PC-3 (cell line): ENCODE data around the gene RNF11. TPM values are rescaled to one million over a fixed set of nuclear protein-coding genes. Genes with fewer than 3 reads are reported as not detected.

Experiments
- ATAC-seq: fragments of 200-7000 bp; cut with Tn5 transposase; 2 replicates; pipeline ENCODE4 v1.9.1; 2020; ENCODE audit warnings: mild to moderate bottlenecking, moderate library complexity
- BruUV-seq: library from RNA; stranded (reverse); fragments of 400-500 nt; replicated peaks from 2 replicates; lab custom pipeline; 2021; lab: Mats Ljungman, UMichigan
- CTCF ChIA-PET: fragments of 300-600 bp; sonication (Branson Sonifier 250); formaldehyde crosslinking; loops from one replicate; lab custom pipeline; 2022; ENCODE audit warnings: antibody characterized with exemption; lab: Charles Lee
- POLR2A ChIA-PET: fragments of 300-600 bp; sonication (Branson Sonifier 250); formaldehyde crosslinking; loops from one replicate; lab custom pipeline; 2022; ENCODE audit warnings: antibody characterized with exemption; ENCODE audit not compliant: unreplicated experiment; lab: Charles Lee
- DNase-seq: peaks from one replicate; pipeline ENCODE4 v3.0.0-alpha.2; 2015
- H2AFZ ChIP-seq: fragments of 300-600 bp; sonication (generic); 2 replicates; pipeline ENCODE4 v1.6.0; 2016; ENCODE audit warnings: antibody characterized with exemption, low read length
- H3F3A ChIP-seq: fragments of 300-600 bp; sonication (generic); one replicate; pipeline ENCODE4 v1.6.0; 2017; ENCODE audit warnings: antibody characterized with exemption, low read length, control low read depth, mild to moderate bottlenecking; ENCODE audit not compliant: unreplicated experiment
- H3K27ac ChIP-seq: fragments of 300-600 bp; sonication (generic); 2 replicates; pipeline ENCODE4 v1.5.1; 2016; ENCODE audit warnings: mild to moderate bottlenecking, low read length
- H3K27me3 ChIP-seq: fragments of 300-600 bp; sonication (generic); 2 replicates; pipeline ENCODE4 v1.6.1; 2016; ENCODE audit warnings: low read length, mixed read lengths
- H3K36me3 ChIP-seq: fragments of 300-600 bp; sonication (generic); 2 replicates; pipeline ENCODE4 v1.6.1; 2016; ENCODE audit warnings: low read depth, mixed run types, low read length, mixed read lengths
- H3K4me1 ChIP-seq: fragments of 300-600 bp; sonication (generic); 2 replicates; pipeline ENCODE4 v1.5.1; 2016; ENCODE audit warnings: low read length; ENCODE audit not compliant: insufficient read depth
- H3K4me2 ChIP-seq: fragments of 300-600 bp; sonication (generic); 2 replicates; pipeline ENCODE4 v1.6.0; 2016; ENCODE audit warnings: low read length
- H3K4me3 ChIP-seq: fragments of 300-600 bp; sonication (generic); 2 replicates; pipeline ENCODE4 v1.5.1; 2016; ENCODE audit warnings: mild to moderate bottlenecking, low read length, mixed read lengths
- H3K79me2 ChIP-seq: fragments of 300-600 bp; sonication (generic); 2 replicates; pipeline ENCODE4 v1.6.1; 2017; ENCODE audit warnings: low read length, mixed read lengths
- H3K9ac ChIP-seq: fragments of 300-600 bp; sonication (generic); 2 replicates; pipeline ENCODE4 v1.6.0; 2016; ENCODE audit warnings: mild to moderate bottlenecking, low read length
- H3K9me2 ChIP-seq: fragments of 300-600 bp; sonication (generic); replicated peaks from 2 replicates; pipeline ENCODE4 v1.6.1; 2016; ENCODE audit warnings: mixed run types, low read length, mixed read lengths
- H3K9me3 ChIP-seq: fragments of 300-600 bp; sonication (generic); 2 replicates; pipeline ENCODE4 v1.6.1; 2016; ENCODE audit warnings: low read length, mixed read lengths
- H4K20me1 ChIP-seq: fragments of 300-600 bp; sonication (generic); 2 replicates; pipeline ENCODE4 v1.6.1; 2016; ENCODE audit warnings: low read length, mixed read lengths
- CTCF ChIP-seq: fragments of 300-600 bp; sonication (generic); conservative IDR thresholded peaks from 2 replicates; pipeline ENCODE4 v1.5.1; 2017; ENCODE audit warnings: antibody characterized with exemption, low read depth, mild to moderate bottlenecking, low read length
- EZH2 ChIP-seq: fragments of 300-600 bp; sonication (generic); IDR thresholded peaks from one replicate; pipeline ENCODE4 v1.6.1; 2017; ENCODE audit warnings: antibody characterized with exemption, mild to moderate bottlenecking, low read length; ENCODE audit not compliant: unreplicated experiment
- EZH2phosphoT487 ChIP-seq: fragments of 300-600 bp; sonication (generic); IDR thresholded peaks from 2 replicates; pipeline ENCODE4 v1.6.1; 2018; ENCODE audit warnings: mild to moderate bottlenecking, antibody characterized with exemption, low read length, borderline replicate concordance
- intact Hi-C: fragments of 100-400 bp; cut with micrococcal nuclease; formaldehyde crosslinking; loops from 2 replicates; pipeline ENCODE4 v1.9.0; 2023
- total RNA-seq: library from RNA; depleted of rRNA; stranded (reverse); fragments of >200 nt; gene quantifications from 2 replicates; pipeline ENCODE4 v1.2.3, GENCODE V29; 2014

RNF11 gene
- total RNA-seq, 1 experiment from 2014 or later: 169 TPM

DNA sequence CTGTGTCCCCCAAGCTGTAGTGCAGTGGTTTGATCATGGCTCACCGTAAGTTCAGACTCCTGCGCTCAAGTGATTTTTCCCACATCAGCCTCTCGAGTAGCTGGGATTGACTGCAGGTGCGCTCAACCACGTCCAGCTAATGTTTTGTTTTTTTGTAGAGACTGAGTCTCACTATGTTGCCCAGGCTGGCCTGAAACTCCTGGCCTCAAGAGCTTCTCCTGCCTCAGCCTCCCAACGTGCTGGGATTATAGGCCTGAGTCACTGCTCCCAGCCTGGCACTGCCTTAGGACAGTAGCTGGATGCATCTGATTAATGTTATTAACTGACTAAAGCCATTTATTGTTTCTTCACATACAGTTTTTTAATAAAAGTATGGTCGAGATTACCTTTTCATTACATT is 40.2 kb downstream of the RNF11 start:
- no peak for TF ChIP-seq EZH2phosphoT487
- TF ChIP-seq EZH2: no peak
- TF ChIP-seq CTCF: no peak

DNA sequence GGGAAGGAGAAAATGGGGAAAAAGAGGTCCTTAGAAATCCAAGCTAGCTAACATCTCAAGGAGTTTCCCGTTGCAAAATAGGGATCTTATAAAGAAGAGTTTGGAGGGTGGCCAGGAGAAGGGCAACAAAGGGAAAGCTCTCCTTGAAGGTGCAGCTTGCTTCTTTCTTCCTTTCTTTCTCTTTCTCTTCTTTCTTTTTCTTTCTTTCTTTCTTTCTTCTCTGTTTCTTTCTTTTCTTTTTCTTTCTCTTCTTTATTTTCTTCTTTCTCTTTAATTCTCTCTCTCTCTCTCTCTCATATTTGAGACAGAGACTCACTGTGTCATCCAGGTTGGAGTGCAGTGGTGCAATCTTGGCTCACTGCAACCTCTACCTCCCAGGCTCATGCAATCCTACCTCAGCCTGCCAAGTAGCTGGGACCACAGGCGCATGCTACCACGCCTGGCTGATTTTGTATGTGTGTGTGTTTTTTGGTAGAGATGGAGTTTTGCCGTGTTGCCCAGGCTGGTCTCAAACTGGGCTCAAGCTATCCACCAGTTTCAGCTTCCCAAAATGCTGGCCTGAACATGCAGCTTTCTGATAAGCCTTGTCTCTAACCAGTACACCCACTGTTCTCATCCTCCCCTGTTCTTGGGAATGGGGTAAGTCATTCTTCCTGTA is 44.4 kb downstream of the RNF11 start:
- DNase-seq (no peak), ATAC-seq (no peak)
- POLR2A ChIA-PET: interaction anchor here (0.7 kb wide), 1 partner anchor 138 kb away, joined by 8 read pairs; no protein-coding TSS in a partner anchor
- Histone ChIP-seq H4K20me1 (no peaks in the 10 kb centered on the region), H3K4me2 (no peak overlapping the region), H3K4me3 (no peak overlapping the region), H2AFZ (no peak overlapping the region), H3K9me3 (no peaks in the 10 kb centered on the region), H3F3A (no peaks in the 10 kb centered on the region), H3K9me2 (no peaks in the 10 kb centered on the region), H3K27me3 (no peaks in the 10 kb centered on the region), H3K27ac (no peak overlapping the region), H3K4me1 (no peaks in the 10 kb centered on the region), H3K36me3 (no peaks in the 10 kb centered on the region; the same call in 1 of the 2 replicates), H3K9ac (no peak overlapping the region), H3K79me2 (no peaks in the 10 kb centered on the region)
- TF ChIP-seq EZH2 (no peak), CTCF (no peak), EZH2phosphoT487 (no peak)
- intact Hi-C loops: no loop called here
- CTCF ChIA-PET: no interaction called here
- BruUV-seq: no TSS peak

More for the DNA sequence above, 40.2 kb downstream of the RNF11 start:
- Histone ChIP-seq H3K27me3 (no peaks in the 10 kb centered on the region), H3K9me2 (no peaks in the 10 kb centered on the region), H3K4me1 (no peaks in the 10 kb centered on the region), H3K27ac (no peak overlapping the region), H3F3A (no peaks in the 10 kb centered on the region), H3K79me2 (no peaks in the 10 kb centered on the region), H3K36me3 (peaks cover 4% of the 10 kb centered on the region; the same call in 1 of the 2 replicates), H2AFZ (no peak overlapping the region), H3K4me2 (no peak overlapping the region), H4K20me1 (no peaks in the 10 kb centered on the region), H3K4me3 (no peak overlapping the region), H3K9ac (no peak overlapping the region), H3K9me3 (no peaks in the 10 kb centered on the region)
- ATAC-seq (peak; percentile 54; the same call in 1 of the 2 replicates), DNase-seq (no peak)
- intact Hi-C loops: no loop called here
- BruUV-seq: no TSS peak
- ChIA-PET POLR2A (interaction anchor here (0.7 kb wide), 1 partner anchor 341 kb away, joined by 5 read pairs; no protein-coding TSS in a partner anchor), CTCF (no interaction called here)

DNA sequence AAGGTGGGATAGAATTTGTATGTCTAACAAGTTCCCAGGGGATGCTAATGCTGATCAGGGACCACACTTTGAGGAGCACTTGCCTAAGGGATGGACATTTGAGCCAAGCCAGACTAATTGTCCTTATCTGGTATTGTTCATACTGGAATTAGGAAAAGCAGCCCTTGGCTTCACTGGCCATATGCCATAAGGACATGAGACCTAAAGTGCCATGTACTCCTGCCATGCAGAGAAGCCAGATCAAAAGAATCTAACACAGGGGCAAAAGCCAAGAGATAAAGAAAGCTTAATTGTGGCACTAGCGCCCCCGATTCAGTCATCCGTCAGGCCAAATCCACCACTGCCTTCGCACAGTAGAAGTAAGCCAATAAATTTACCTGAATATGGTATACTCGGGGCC is 45.7 kb downstream of the RNF11 start:
- Histone ChIP-seq H3K4me3 (no peak overlapping the region), H2AFZ (no peak overlapping the region), H3K9me2 (no peaks in the 10 kb centered on the region), H3K9ac (no peak overlapping the region), H3K4me1 (no peaks in the 10 kb centered on the region), H3F3A (no peaks in the 10 kb centered on the region), H3K36me3 (no peaks in the 10 kb centered on the region; the same call in 1 of the 2 replicates), H3K79me2 (no peaks in the 10 kb centered on the region), H3K27ac (no peak overlapping the region), H4K20me1 (no peaks in the 10 kb centered on the region), H3K27me3 (no peaks in the 10 kb centered on the region), H3K9me3 (no peaks in the 10 kb centered on the region), H3K4me2 (no peak overlapping the region)
- TF ChIP-seq CTCF (no peak), EZH2 (no peak), EZH2phosphoT487 (no peak)
- no peak for DNase-seq
- ChIA-PET CTCF (no interaction called here), POLR2A (no interaction called here)
- intact Hi-C loops: no loop called here
- no TSS peak for BruUV-seq
- ATAC-seq: no peak
